NCI-H2081 treated with DMSO at 0.1 percent for 48 hours (cell line): ENCODE results near the gene SLC39A13.
A peak's percentile ranks its signal among the peaks of the same experiment; 100 is the strongest.

Experiments
- DNase-seq: peaks from one replicate; lab custom pipeline; 2025; lab: John Stamatoyannopoulos, UW

The SLC39A13 gene

GRCh38 chr11:47403135-47403534 lies 5.3 kb upstream of the SLC39A13 start:
- DNase-seq: no peak

GRCh38 chr11:47403571-47403970 lies 4.8 kb upstream of the SLC39A13 start:
- DNase-seq: no peak

GRCh38 chr11:47406896-47407745 lies 1.3 kb upstream of the SLC39A13 start:
- DNase-seq: no peak

GRCh38 chr11:47408598-47409439 lies 429 bp downstream of the SLC39A13 start:
- no peak for DNase-seq

GRCh38 chr11:47409440-47410369 lies 1.3 kb downstream of the SLC39A13 start:
- no peak for DNase-seq

GRCh38 chr11:47410370-47411264 lies 2.2 kb downstream of the SLC39A13 start:
- DNase-seq: no peak

GRCh38 chr11:47411884-47412746 lies 3.7 kb downstream of the SLC39A13 start:
- DNase-seq: no peak

GRCh38 chr11:47413351-47413750 lies 5.0 kb downstream of the SLC39A13 start:
- DNase-seq: no peak

- no peak for DNase-seq
These were observed 5.7 kb downstream of the SLC39A13 start for GRCh38 chr11:47413908-47414684.

GRCh38 chr11:47414685-47415070 lies 6.3 kb downstream of the SLC39A13 start:
- no peak for DNase-seq

- DNase-seq: no peak
These were observed 6.9 kb downstream of the SLC39A13 start for GRCh38 chr11:47415091-47415854.

GRCh38 chr11:47415949-47416472 lies 7.6 kb downstream of the SLC39A13 start:
- no peak for DNase-seq

- DNase-seq: no peak
These were observed 9.3 kb downstream of the SLC39A13 start for GRCh38 chr11:47417712-47418111.

- DNase-seq: no peak
These were observed 10.3 kb downstream of the SLC39A13 start for GRCh38 chr11:47418454-47419259.

- DNase-seq: no peak
These were observed 17.2 kb downstream of the SLC39A13 start for GRCh38 chr11:47425611-47426010.

- DNase-seq: peak; percentile 91
These were observed 17.9 kb downstream of the SLC39A13 start, which contains the start of gene PSMC3 for GRCh38 chr11:47426062-47426956. Gene PSMC3 (minus strand): TSS chr11:47426439. CDS start chr11:47426279, 160 bp downstream.
